ENCODE measurements around the gene FOXA3.

DNA sequence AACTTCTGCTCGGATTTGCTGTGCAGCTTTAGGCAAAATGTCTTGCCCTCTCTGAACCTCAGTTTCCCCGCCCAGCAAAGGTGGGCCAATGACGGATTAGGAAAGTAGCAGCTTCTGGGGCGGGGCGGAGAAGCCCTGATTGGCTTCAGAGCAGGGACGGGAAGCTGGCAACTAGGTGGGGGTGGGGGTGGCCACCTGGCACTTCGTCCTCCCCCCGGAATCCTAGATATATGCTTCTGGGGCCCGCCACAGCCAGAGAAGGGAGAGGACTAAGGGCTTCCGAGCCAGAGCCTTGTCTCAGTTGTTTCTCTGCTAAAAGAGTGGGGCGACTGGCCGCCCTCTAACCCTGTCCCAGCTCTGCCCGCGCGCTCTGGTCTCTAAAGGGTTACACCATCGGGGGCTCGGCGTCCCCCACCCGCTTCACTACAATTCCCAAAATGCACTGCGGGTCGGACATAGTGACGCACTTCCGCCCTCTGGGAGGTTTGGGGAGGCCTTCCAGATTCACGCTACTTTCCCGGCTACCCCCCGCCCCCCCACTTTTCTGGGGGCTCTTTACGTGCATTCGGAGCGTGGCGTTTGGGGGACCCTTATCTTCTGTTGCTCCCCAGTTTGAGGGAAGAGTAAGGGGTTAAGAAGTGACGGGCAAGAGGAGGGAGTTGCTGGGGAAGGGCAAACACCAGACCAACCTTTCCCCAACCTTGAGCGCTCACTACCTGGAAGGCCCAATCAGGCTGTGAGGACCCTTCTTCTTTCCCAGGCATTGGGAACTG lies 22.5 kb downstream of the FOXA3 start:
- TF ChIP-seq, protein P1, sequence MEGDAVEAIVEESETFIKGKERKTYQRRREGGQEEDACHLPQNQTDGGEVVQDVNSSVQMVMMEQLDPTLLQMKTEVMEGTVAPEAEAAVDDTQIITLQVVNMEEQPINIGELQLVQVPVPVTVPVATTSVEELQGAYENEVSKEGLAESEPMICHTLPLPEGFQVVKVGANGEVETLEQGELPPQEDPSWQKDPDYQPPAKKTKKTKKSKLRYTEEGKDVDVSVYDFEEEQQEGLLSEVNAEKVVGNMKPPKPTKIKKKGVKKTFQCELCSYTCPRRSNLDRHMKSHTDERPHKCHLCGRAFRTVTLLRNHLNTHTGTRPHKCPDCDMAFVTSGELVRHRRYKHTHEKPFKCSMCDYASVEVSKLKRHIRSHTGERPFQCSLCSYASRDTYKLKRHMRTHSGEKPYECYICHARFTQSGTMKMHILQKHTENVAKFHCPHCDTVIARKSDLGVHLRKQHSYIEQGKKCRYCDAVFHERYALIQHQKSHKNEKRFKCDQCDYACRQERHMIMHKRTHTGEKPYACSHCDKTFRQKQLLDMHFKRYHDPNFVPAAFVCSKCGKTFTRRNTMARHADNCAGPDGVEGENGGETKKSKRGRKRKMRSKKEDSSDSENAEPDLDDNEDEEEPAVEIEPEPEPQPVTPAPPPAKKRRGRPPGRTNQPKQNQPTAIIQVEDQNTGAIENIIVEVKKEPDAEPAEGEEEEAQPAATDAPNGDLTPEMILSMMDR (IDR thresholded peaks at IDR 0.05; ENCODE audit: insufficient read depth, low read depth, low read length): no peak
- TF ChIP-seq EZH2 (IDR thresholded peaks at IDR 0.05; ENCODE audit: insufficient read depth, low read length): no peak
